Measurements from ENCODE around the gene CCDC61. TPM values are rescaled to one million over a fixed set of nuclear protein-coding genes. Genes with fewer than 3 reads are reported as not detected.

Gene CCDC61
- total RNA-seq, 1 donor from 2014 or later: 12.4 TPM

DNA sequence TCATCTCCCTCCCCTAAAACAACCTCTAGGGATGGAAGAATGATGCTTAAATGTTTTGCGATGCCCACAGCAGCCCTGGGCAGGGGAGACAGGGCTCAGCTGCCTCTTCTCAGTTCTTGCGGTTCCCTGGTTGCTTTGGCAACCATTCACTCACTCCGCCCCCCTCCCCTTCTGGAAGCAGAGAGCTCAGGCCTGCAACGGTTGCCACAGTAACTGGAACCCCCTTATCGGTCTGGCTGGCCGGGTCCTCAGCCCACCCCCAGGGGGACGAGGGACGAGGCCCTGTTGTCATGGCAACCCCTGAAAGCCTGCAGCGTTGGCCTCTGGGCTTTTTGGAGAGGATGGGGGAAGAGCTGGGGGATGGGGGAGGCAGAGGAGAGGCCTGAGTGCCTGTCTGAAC, 41.1 kb upstream of the CCDC61 start:
- no peak for TF ChIP-seq CTCF (IDR thresholded peaks at IDR 0.05)
- Mint-ChIP-seq H3K4me1 (ENCODE audit: unreplicated experiment) (peaks cover 9% of the 10 kb centered on the region), H3K27me3 (ENCODE audit: unreplicated experiment) (peaks cover 21% of the 10 kb centered on the region), H3K4me3 (ENCODE audit: unreplicated experiment) (no peak overlapping the region), H3K27ac (ENCODE audit: unreplicated experiment) (no peak overlapping the region), H3K9me3 (ENCODE audit: unreplicated experiment) (no peaks in the 10 kb centered on the region), H3K36me3 (ENCODE audit: unreplicated experiment) (no peaks in the 10 kb centered on the region)
- DNase-seq (ENCODE audit: extremely low spot score, unreplicated experiment): no peak

DNA sequence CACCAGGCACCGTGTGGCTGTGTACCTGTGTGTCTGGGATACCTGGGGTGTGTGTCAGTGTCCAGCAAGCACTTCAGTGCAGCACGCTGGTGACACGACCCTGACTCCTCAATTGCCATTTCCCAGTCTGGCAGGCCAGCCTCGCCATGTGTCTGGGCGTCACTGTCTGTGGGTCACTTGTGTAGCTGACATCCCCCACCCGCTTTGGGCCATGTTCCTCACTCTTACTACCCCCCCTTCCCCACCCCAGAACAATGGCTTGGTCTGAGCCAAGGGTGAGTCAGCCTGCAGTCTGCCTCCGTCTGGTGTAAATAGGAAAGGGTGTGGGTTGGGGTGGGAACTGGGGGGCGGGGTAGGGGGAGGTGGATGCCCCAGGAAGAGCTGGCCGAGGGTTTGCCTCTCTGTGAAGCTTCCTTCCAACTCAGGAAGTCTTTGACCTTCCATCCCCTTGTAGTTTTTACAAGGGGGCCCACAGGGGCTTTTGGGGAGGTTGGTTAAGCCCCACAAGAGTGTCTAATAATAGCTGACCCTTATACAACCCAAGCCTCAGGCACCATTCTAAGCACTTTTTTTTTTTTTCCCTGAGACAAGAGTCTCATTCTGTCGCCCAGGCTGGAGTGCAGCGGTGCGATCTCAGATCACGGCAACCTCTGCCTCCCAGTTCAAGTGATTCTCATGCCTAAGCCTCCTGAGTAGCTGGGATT, 39.2 kb upstream of the CCDC61 start:
- Mint-ChIP-seq H3K27me3 (ENCODE audit: unreplicated experiment) (peaks cover 35% of the 10 kb centered on the region), H3K27ac (ENCODE audit: unreplicated experiment) (no peak overlapping the region), H3K4me3 (ENCODE audit: unreplicated experiment) (no peak overlapping the region), H3K4me1 (ENCODE audit: unreplicated experiment) (peaks cover 9% of the 10 kb centered on the region), H3K9me3 (ENCODE audit: unreplicated experiment) (no peaks in the 10 kb centered on the region), H3K36me3 (ENCODE audit: unreplicated experiment) (no peaks in the 10 kb centered on the region)
- TF ChIP-seq CTCF (IDR thresholded peaks at IDR 0.05): no peak
- no peak for DNase-seq (ENCODE audit: extremely low spot score, unreplicated experiment)

GRCh38 chr19:45958320-45958719, 36.9 kb upstream of the CCDC61 start:
- peaks cover 45% of the 10 kb centered on the region for H3K27me3 Mint-ChIP-seq (ENCODE audit: unreplicated experiment)
- no peak for TF ChIP-seq CTCF (IDR thresholded peaks at IDR 0.05)
- H3K9me3 Mint-ChIP-seq (ENCODE audit: unreplicated experiment): no peaks in the 10 kb centered on the region
- H3K4me3 Mint-ChIP-seq (ENCODE audit: unreplicated experiment): no peak overlapping the region
- H3K36me3 Mint-ChIP-seq (ENCODE audit: unreplicated experiment): no peaks in the 10 kb centered on the region
- no peak for DNase-seq (ENCODE audit: extremely low spot score, unreplicated experiment)
- no peak overlapping the region for H3K27ac Mint-ChIP-seq (ENCODE audit: unreplicated experiment)
- peaks cover under 1% of the 10 kb centered on the region for H3K4me1 Mint-ChIP-seq (ENCODE audit: unreplicated experiment)

GRCh38 chr19:45958769-45959516, 36.3 kb upstream of the CCDC61 start:
- Mint-ChIP-seq H3K36me3 (ENCODE audit: unreplicated experiment) (no peaks in the 10 kb centered on the region), H3K27ac (ENCODE audit: unreplicated experiment) (no peak overlapping the region), H3K9me3 (ENCODE audit: unreplicated experiment) (no peaks in the 10 kb centered on the region), H3K4me3 (ENCODE audit: unreplicated experiment) (no peak overlapping the region), H3K4me1 (ENCODE audit: unreplicated experiment) (no peaks in the 10 kb centered on the region), H3K27me3 (ENCODE audit: unreplicated experiment) (peaks cover 50% of the 10 kb centered on the region)
- DNase-seq (ENCODE audit: extremely low spot score, unreplicated experiment): no peak
- TF ChIP-seq CTCF (IDR thresholded peaks at IDR 0.05): no peak

DNA sequence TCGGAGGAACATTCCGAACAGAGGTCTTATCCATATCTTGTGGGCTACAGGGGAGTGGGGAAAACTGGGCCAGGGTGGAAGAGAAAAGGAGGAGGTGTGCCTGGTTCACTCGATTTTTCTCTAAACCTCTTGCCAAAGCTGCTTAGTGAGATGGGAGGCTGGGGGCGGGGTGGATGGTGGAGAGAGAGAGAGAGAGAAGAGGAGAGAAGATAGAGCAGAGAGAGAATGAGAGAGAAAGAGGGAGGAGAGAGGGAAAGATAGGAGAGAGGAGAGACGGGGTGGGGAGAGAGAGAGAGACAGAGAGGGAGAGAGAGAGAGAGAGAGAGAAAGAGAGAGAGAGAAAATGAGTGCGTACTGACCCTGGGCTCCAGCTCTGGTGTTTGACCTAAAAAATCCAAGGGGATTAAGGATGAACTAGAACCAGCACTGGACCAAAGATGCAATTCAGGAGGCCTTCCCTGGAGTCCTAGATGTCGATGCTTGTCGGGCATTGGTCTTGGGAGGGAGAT, 35.7 kb upstream of the CCDC61 start:
- Mint-ChIP-seq H3K27ac (ENCODE audit: unreplicated experiment) (no peak overlapping the region), H3K27me3 (ENCODE audit: unreplicated experiment) (peaks cover 50% of the 10 kb centered on the region), H3K9me3 (ENCODE audit: unreplicated experiment) (no peaks in the 10 kb centered on the region), H3K36me3 (ENCODE audit: unreplicated experiment) (no peaks in the 10 kb centered on the region), H3K4me3 (ENCODE audit: unreplicated experiment) (no peak overlapping the region), H3K4me1 (ENCODE audit: unreplicated experiment) (no peaks in the 10 kb centered on the region)
- no peak for DNase-seq (ENCODE audit: extremely low spot score, unreplicated experiment)
- TF ChIP-seq CTCF (IDR thresholded peaks at IDR 0.05): no peak
